ENCODE data around the gene DGCR2.
"Not testable (repeated sequence)": the region's sequence is repeated elsewhere in the genome, so short reads cannot be mapped to it uniquely, and the experiment has no call there.

DGCR2 gene

GRCh38 chr22:19072853-19073252, 49.4 kb downstream of the DGCR2 start:
- DNase-seq = not testable (repeated sequence)

GRCh38 chr22:19070397-19071169, 51.6 kb downstream of the DGCR2 start:
- no peak for DNase-seq

- no peak for DNase-seq
Observed at GRCh38 chr22:19069451-19069850, 52.8 kb downstream of the DGCR2 start.

- no peak for DNase-seq
Observed at GRCh38 chr22:19068784-19069271, 53.4 kb downstream of the DGCR2 start.

- DNase-seq = no peak
Observed at GRCh38 chr22:19067696-19068348, 54.4 kb downstream of the DGCR2 start.

GRCh38 chr22:19066531-19067271, 55.5 kb downstream of the DGCR2 start:
- no peak for DNase-seq

GRCh38 chr22:19065929-19066328, 56.3 kb downstream of the DGCR2 start:
- DNase-seq = no peak

GRCh38 chr22:19065298-19065859, 56.8 kb downstream of the DGCR2 start:
- no peak for DNase-seq

- no peak for DNase-seq
Observed at GRCh38 chr22:19064354-19065054, 57.7 kb downstream of the DGCR2 start.

- no peak for DNase-seq
Observed at GRCh38 chr22:19063581-19064353, 58.4 kb downstream of the DGCR2 start.

- no peak for DNase-seq
Observed at GRCh38 chr22:19062943-19063308, 59.3 kb downstream of the DGCR2 start.

- DNase-seq = no peak
Observed at GRCh38 chr22:19062139-19062942, 59.9 kb downstream of the DGCR2 start.

- no peak for DNase-seq
Observed at GRCh38 chr22:19061471-19062138, 60.6 kb downstream of the DGCR2 start.

GRCh38 chr22:19060356-19061009, 61.7 kb downstream of the DGCR2 start:
- no peak for DNase-seq

- no peak for DNase-seq
Observed at GRCh38 chr22:19059481-19060278, 62.5 kb downstream of the DGCR2 start.

- no peak for DNase-seq
Observed at GRCh38 chr22:19058713-19059451, 63.3 kb downstream of the DGCR2 start.

- no peak for DNase-seq
Observed at GRCh38 chr22:19057999-19058491, 64.2 kb downstream of the DGCR2 start.

GRCh38 chr22:19057539-19057938, 64.7 kb downstream of the DGCR2 start:
- no peak for DNase-seq

Data from stimulated activated CD4-positive, alpha-beta T cell treated with anti-CD3 and anti-CD28 coated beads, Interleukin-15, amount 100 ng/mL, for 24 hours (primary cell).